ENCODE data around the gene ACLY.

ACLY gene

GRCh38 chr17:41925991-41926590, 7.3 kb upstream of the ACLY start:
- no peak for ATAC-seq
- H3K4me1 Mint-ChIP-seq, result peaks cover 24% of the 10 kb centered on the region
- H3K36me3 Mint-ChIP-seq, result peaks cover 10% of the 10 kb centered on the region
- no peaks in the 10 kb centered on the region for H3K9me3 Mint-ChIP-seq
- no peak for DNase-seq (ENCODE audit: low spot score in 2 of 2)
- H3K27ac Mint-ChIP-seq, result no peak overlapping the region
- no peak overlapping the region for H3K4me3 Mint-ChIP-seq

- Mint-ChIP-seq H3K27ac (no peak overlapping the region), H3K36me3 (peaks cover 13% of the 10 kb centered on the region), H3K9me3 (no peaks in the 10 kb centered on the region), H3K4me3 (peak overlapping the region; percentile 91), H3K4me1 (peaks cover 16% of the 10 kb centered on the region)
- DNase-seq (ENCODE audit: low spot score in 2 of 2), result no peak
- ATAC-seq, result no peak
These were observed 1.8 kb upstream of the ACLY start for GRCh38 chr17:41920580-41920955.

DNA sequence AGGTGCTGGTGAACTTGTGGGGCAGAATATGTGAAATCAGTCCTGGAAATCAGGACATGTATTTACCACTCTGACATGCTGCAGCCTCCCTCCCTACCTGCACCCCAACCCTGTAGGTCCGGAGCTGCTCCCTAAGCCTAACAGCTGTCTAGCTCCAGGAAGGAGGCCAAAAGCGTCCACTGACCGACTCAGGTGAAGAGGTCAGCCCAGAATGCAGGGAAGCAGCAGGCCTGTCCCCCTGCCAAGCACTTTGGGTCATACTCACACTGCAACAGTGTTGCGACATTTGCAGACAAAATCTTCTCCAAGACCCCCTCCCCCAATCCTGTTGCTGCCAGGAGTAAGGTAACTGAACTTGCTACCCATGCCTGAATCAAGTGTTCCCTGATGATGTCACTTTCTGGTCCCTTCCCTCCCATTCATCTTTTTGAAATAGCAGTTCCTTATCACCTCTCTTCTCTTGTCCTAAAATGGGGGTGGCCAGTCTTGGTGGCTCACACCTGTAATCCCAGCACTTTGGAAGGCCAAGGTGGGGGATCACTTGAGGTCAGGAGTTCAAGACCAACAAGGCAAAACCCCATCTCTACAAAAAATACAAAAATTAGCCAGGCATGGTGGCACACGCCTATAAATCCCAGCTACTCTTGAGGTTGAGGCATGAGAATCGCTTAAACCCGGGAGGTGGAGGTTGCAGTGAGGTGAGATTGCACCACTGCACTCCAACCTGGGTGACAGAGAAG, 1.3 kb upstream of the ACLY start:
- no peaks in the 10 kb centered on the region for H3K9me3 Mint-ChIP-seq
- peaks cover 13% of the 10 kb centered on the region for H3K36me3 Mint-ChIP-seq
- peak overlapping the region; percentile 91 for H3K4me3 Mint-ChIP-seq
- H3K4me1 Mint-ChIP-seq, result peaks cover 21% of the 10 kb centered on the region
- ATAC-seq (no peak), DNase-seq (ENCODE audit: low spot score in 2 of 2) (no peak)
- no peak overlapping the region for H3K27ac Mint-ChIP-seq

- peaks cover 28% of the 10 kb centered on the region for H3K4me1 Mint-ChIP-seq
- H3K27ac Mint-ChIP-seq, result peak overlapping the region; percentile 92
- peak overlapping the region; percentile 91 for H3K4me3 Mint-ChIP-seq
- H3K9me3 Mint-ChIP-seq, result no peaks in the 10 kb centered on the region
- ATAC-seq, result peak; percentile 17
- peaks cover 13% of the 10 kb centered on the region for H3K36me3 Mint-ChIP-seq
- no peak for DNase-seq (ENCODE audit: low spot score in 2 of 2)
These were observed 540 bp upstream of the ACLY start for GRCh38 chr17:41919165-41919817.

GRCh38 chr17:41917679-41918313, 955 bp downstream of the ACLY start:
- DNase-seq (ENCODE audit: low spot score in 2 of 2) (peak; percentile 30 to 69), ATAC-seq (peak; percentile 1)
- Mint-ChIP-seq H3K4me1 (peaks cover 43% of the 10 kb centered on the region), H3K9me3 (no peaks in the 10 kb centered on the region), H3K27ac (peak overlapping the region; percentile 92), H3K4me3 (peak overlapping the region; percentile 91), H3K36me3 (peaks cover 24% of the 10 kb centered on the region)

GRCh38 chr17:41917192-41917591, 1.6 kb downstream of the ACLY start:
- ATAC-seq (no peak), DNase-seq (ENCODE audit: low spot score in 2 of 2) (no peak)
- Mint-ChIP-seq H3K4me1 (peaks cover 49% of the 10 kb centered on the region), H3K36me3 (peaks cover 30% of the 10 kb centered on the region), H3K9me3 (no peaks in the 10 kb centered on the region), H3K4me3 (peak overlapping the region; percentile 91), H3K27ac (peak overlapping the region; percentile 92)

DNA sequence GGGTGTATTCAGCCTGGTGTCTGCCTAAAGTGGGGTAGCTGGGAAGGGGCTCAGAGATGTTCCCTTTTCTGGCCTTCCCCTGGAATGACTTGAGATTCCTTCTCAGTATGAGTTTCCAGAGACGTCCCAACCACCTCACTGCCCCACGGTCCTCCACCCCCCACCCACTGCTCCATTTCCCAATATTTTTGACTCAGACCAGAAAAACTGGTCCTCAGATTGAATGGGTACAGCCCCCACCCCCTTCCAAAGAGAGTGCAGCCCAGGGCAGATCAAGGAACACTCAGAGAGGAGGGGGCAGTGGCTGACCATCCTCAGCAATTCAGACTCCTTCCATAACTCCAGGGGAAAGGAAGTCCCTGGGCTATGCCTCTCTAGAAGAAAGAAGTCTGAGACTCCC, 3.2 kb downstream of the ACLY start:
- ATAC-seq (no peak), DNase-seq (ENCODE audit: low spot score in 2 of 2) (no peak)
- Mint-ChIP-seq H3K4me3 (no peak overlapping the region), H3K4me1 (peaks cover 49% of the 10 kb centered on the region), H3K36me3 (peaks cover 46% of the 10 kb centered on the region), H3K9me3 (no peaks in the 10 kb centered on the region), H3K27ac (peak overlapping the region; percentile 79)

DNA sequence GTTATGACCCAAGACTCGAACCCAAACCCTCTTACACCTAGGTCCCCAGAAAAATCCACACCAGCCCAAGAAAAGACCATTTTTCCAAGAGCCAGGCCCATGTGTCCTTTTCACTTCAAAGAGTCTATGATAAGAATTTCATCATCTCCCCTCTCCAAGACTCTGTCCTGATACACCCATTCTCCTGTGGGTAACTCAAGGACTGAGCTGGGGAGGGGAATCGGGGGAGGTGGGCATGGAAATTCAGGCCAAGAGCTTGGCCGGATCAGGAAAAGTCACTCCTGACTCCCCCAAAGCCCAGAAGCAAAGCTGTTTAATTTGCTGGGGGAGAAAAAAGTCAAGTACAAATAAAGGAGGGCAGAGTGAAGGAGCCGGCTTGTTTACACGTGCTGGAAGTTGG, 3.7 kb downstream of the ACLY start:
- peaks cover 49% of the 10 kb centered on the region for H3K4me1 Mint-ChIP-seq
- peaks cover 52% of the 10 kb centered on the region for H3K36me3 Mint-ChIP-seq
- peak overlapping the region; percentile 40 for H3K27ac Mint-ChIP-seq

DNA sequence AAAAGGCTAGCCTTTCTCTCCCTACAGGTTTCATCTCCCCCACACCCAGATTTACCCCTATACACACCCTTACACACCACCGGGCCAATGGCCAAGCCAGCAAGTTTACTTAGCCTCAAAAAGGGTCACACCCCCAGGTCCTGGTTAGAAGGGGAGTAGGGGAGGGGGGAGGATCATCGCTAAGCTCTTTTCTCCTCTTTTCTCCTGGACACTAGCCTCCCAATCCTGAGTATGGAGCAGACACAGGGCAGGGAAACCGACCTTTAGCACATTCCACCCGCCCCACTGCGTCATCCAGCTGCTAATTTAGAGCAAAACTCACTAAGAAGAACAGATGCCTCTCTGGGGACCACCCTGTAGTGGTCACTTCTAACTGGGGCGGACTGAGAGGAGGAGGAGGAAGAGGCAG, 4.4 kb downstream of the ACLY start:
- DNase-seq (ENCODE audit: low spot score in 2 of 2), result no peak
- ATAC-seq, result no peak
- Mint-ChIP-seq H3K4me1 (peaks cover 49% of the 10 kb centered on the region), H3K9me3 (no peaks in the 10 kb centered on the region), H3K27ac (peak overlapping the region; percentile 40), H3K4me3 (no peak overlapping the region), H3K36me3 (peaks cover 58% of the 10 kb centered on the region)

More for the DNA sequence above, 3.7 kb downstream of the ACLY start:
- no peak for DNase-seq (ENCODE audit: low spot score in 2 of 2)
- H3K9me3 Mint-ChIP-seq, result no peaks in the 10 kb centered on the region
- no peak for ATAC-seq
- H3K4me3 Mint-ChIP-seq, result no peak overlapping the region

DNA sequence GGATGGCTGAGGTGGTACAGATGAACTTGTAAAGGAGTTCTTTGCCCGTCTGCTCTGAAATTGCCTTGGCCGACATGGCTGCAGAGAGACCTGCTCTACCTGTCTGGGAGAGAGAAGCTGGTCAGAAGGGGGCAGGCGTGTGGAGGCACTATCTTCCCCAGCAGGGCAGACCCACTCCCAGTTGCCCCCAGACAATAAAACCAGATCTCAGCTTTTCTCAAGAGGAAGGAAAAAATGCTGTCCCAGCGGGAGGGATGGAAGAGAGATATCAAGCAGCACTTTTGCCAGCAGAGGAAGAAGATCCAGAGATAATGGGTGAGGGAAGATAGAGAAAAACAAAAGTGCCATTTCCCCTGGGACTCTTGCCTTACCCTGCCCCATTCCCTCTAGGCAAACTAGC, 5.0 kb downstream of the ACLY start:
- DNase-seq (ENCODE audit: low spot score in 2 of 2) (no peak), ATAC-seq (no peak)
- Mint-ChIP-seq H3K27ac (no peak overlapping the region), H3K9me3 (no peaks in the 10 kb centered on the region), H3K4me3 (no peak overlapping the region), H3K36me3 (peaks cover 64% of the 10 kb centered on the region), H3K4me1 (peaks cover 49% of the 10 kb centered on the region)

DNA sequence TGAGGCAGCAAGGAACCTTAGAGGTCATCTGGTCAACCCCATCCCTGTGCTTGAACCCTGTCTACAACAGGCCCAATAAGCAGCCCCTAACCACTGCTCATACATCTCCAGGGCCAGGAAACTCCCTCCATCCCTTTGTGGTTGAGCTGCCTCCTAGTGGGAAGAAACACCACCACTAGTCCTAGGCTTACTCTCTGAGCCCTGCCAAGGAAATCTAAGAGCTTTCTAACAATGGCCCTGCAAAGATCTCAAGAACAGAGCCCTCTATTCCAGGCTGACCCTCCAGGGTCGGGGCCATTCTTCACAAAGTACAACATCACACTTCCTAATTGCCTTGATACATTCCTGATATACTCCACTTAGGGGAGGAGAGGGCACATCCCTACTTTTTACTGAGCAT, 5.8 kb downstream of the ACLY start:
- no peaks in the 10 kb centered on the region for H3K9me3 Mint-ChIP-seq
- no peak overlapping the region for H3K27ac Mint-ChIP-seq
- peaks cover 49% of the 10 kb centered on the region for H3K4me1 Mint-ChIP-seq
- no peak for DNase-seq (ENCODE audit: low spot score in 2 of 2)
- H3K4me3 Mint-ChIP-seq, result no peak overlapping the region
- no peak for ATAC-seq
- H3K36me3 Mint-ChIP-seq, result peaks cover 73% of the 10 kb centered on the region

GRCh38 chr17:41910701-41911391, 7.9 kb downstream of the ACLY start:
- ATAC-seq, result no peak
- no peaks in the 10 kb centered on the region for H3K9me3 Mint-ChIP-seq
- no peak for DNase-seq (ENCODE audit: low spot score in 2 of 2)
- H3K36me3 Mint-ChIP-seq, result peaks cover 83% of the 10 kb centered on the region
- H3K4me3 Mint-ChIP-seq, result no peak overlapping the region
- no peak overlapping the region for H3K27ac Mint-ChIP-seq
- H3K4me1 Mint-ChIP-seq, result peaks cover 46% of the 10 kb centered on the region

GRCh38 chr17:41909088-41909487, 9.7 kb downstream of the ACLY start:
- H3K27ac Mint-ChIP-seq, result peak overlapping the region; percentile 48
- peaks cover 96% of the 10 kb centered on the region for H3K36me3 Mint-ChIP-seq
- H3K4me3 Mint-ChIP-seq, result no peak overlapping the region
- ATAC-seq, result no peak
- peaks cover 29% of the 10 kb centered on the region for H3K4me1 Mint-ChIP-seq
- DNase-seq (ENCODE audit: low spot score in 2 of 2), result no peak
- H3K9me3 Mint-ChIP-seq, result no peaks in the 10 kb centered on the region

DNA sequence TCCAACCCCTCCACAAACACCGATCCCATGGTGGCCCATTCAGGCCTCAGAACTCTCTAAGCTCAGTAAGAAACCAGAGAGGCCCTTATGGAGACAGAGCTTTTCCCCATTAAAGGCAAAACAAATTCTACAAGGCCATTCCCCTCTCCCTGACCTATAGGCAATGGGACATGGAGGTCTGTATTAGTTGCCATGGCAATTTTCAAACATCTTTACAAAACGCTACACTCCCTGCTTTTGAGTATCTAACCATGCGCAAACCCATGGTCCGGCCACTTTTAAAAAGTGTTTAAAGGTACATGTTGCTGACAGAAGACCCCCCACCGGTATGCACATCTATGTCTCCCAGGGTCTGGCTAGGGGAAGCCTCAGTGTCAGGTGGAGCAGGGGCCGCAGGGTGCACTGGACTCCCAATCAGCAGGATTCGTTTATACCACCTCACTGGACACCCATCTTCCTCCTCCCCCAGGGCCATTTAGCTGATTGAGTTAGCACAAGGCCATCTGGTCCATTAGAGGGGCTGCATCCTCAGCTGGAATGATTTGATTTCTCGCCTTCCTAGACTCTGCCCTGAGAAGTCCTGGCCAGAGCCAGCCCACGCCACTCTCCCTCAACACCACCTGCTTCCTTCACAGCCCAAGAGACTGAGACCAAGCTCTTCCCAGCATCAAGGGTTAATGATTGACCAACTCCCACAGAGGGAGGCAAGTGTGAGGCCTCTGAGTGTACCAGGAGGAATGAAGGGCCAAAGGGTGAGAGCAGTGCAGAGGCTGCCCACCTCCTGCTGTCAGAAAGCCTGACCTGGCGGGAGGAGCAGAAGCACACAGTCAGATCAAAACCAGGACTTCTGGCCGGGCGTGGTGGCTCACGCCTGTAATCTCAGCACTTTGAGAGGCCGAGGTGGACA, 10.9 kb downstream of the ACLY start:
- Mint-ChIP-seq H3K4me3 (no peak overlapping the region), H3K27ac (peak overlapping the region; percentile 76), H3K36me3 (peaks cover 99% of the 10 kb centered on the region), H3K9me3 (no peaks in the 10 kb centered on the region), H3K4me1 (peaks cover 17% of the 10 kb centered on the region)
- DNase-seq (ENCODE audit: low spot score in 2 of 2), result no peak
- ATAC-seq, result no peak

Measured in stimulated activated effector memory CD8-positive, alpha-beta T cell treated with anti-CD3 and anti-CD28 coated beads, Interleukin-12 subunit alpha, Interleukin-12 subunit beta, amount 100 ng/mL, for 72 hours (primary cell).